SK-N-SH (cell line): Measurements from ENCODE around the gene MINDY4.

Experiments used
- CTCF ChIP-seq: fragments of 200-600 bp; sonication (generic); IDR thresholded peaks from 2 replicates; pipeline ENCODE4 v1.6.1; 2017; ENCODE audit warnings: antibody characterized with exemption, mild to moderate bottlenecking, moderate library complexity
- EP300 ChIP-seq, 2 experiments: IDR thresholded peaks; 2 replicates each; pipeline versions ENCODE4 v1.4.0 to v1.6.1; 2012; ENCODE audit warnings: borderline replicate concordance in 1 of 2, low read depth in 1 of 2, low read length in 1 of 2
- EZH2phosphoT487 ChIP-seq: fragments of 200-600 bp; sonication (generic); IDR thresholded peaks from 2 replicates; pipeline ENCODE4 v1.6.1; 2017; ENCODE audit warnings: low read depth, mixed run types, mild to moderate bottlenecking, antibody characterized with exemption, moderate library complexity, borderline replicate concordance
- FOXJ3 ChIP-seq: sonication (generic); formaldehyde crosslinking; IDR thresholded peaks from 2 replicates; pipeline ENCODE4 v1.5.1; 2020; ENCODE audit warnings: mild to moderate bottlenecking, missing genetic modification reagents
- MAX ChIP-seq: IDR thresholded peaks from 2 replicates; pipeline ENCODE4 v1.4.0; 2012; ENCODE audit warnings: low read depth
- NRF1 ChIP-seq: IDR thresholded peaks from 2 replicates; pipeline ENCODE4 v1.6.1; 2012; ENCODE audit warnings: low read depth, mild to moderate bottlenecking, low read length
- RAD21 ChIP-seq: IDR thresholded peaks from 2 replicates; pipeline ENCODE4 v1.6.1; 2012; ENCODE audit warnings: mild to moderate bottlenecking, low read length
- RCOR1 ChIP-seq: fragments of 150-350 bp; IDR thresholded peaks from 2 replicates; pipeline ENCODE4 v1.6.1; 2017; ENCODE audit warnings: antibody characterized with exemption, low read length
- SIN3A ChIP-seq: IDR thresholded peaks from 2 replicates; pipeline ENCODE4 v1.6.1; 2012; ENCODE audit warnings: low read depth, mild to moderate bottlenecking, low read length, moderate library complexity, borderline replicate concordance
- TEAD4 ChIP-seq: IDR thresholded peaks from 2 replicates; pipeline ENCODE4 v1.4.0; 2012; ENCODE audit warnings: mild to moderate bottlenecking, borderline replicate concordance; ENCODE audit not compliant: insufficient read depth
- ZBTB33 ChIP-seq: IDR thresholded peaks from 2 replicates; pipeline ENCODE4 v1.4.0; 2012; ENCODE audit warnings: low read depth, borderline replicate concordance

GRCh38 chr7:30752484-30752883 lies 18.7 kb upstream of the MINDY4 start:
- TF ChIP-seq CTCF (no peak), ZBTB33 (no peak), NRF1 (no peak), EP300 (IDR thresholded peaks at IDR 0.05; ENCODE audit: borderline replicate concordance in 1 of 2, low read depth in 1 of 2, low read length in 1 of 2) (no peak), EZH2phosphoT487 (no peak), RAD21 (no peak), FOXJ3 (CRISPR knock-in tag) (no peak), MAX (no peak), SIN3A (no peak), RCOR1 (no peak), TEAD4 (no peak)
